ENCODE measurements around the gene ACSL4. TPM values are rescaled to one million over a fixed set of nuclear protein-coding genes. Genes with fewer than 3 reads are reported as not detected.

Gene ACSL4
- polyA plus RNA-seq, 1 of the 3 experiments (the other 2 are of a cell fraction), result 18.1 TPM

DNA sequence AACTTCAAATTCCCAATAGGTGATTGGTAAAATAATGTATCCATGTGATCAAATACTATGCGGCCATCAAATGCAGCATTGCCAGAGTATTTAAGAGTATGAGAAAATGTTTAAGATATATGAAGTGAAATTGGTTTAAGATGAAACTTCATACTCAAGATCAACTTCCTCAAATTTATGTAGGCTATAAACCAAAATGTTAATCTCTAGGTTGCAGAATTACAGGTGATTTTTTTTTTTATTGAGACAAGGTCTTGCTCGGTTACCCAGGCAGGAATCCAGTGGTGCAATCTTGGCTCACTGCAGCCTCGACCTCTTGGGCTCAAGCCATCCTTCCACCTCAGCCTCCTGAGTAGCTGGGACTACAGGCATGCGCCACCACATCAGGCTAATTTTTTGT lies 25.3 kb downstream of the ACSL4 start:
- no peak overlapping the region for H2AFZ ChIP-seq (ENCODE audit: low read depth)
- TF ChIP-seq EP300 (IDR thresholded peaks at IDR 0.05; ENCODE audit: borderline replicate concordance in 1 of 2, low read depth in 1 of 2, low read length in 1 of 2), result no peak
- TF ChIP-seq, protein P1, sequence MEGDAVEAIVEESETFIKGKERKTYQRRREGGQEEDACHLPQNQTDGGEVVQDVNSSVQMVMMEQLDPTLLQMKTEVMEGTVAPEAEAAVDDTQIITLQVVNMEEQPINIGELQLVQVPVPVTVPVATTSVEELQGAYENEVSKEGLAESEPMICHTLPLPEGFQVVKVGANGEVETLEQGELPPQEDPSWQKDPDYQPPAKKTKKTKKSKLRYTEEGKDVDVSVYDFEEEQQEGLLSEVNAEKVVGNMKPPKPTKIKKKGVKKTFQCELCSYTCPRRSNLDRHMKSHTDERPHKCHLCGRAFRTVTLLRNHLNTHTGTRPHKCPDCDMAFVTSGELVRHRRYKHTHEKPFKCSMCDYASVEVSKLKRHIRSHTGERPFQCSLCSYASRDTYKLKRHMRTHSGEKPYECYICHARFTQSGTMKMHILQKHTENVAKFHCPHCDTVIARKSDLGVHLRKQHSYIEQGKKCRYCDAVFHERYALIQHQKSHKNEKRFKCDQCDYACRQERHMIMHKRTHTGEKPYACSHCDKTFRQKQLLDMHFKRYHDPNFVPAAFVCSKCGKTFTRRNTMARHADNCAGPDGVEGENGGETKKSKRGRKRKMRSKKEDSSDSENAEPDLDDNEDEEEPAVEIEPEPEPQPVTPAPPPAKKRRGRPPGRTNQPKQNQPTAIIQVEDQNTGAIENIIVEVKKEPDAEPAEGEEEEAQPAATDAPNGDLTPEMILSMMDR (IDR thresholded peaks at IDR 0.05), result no peak

DNA sequence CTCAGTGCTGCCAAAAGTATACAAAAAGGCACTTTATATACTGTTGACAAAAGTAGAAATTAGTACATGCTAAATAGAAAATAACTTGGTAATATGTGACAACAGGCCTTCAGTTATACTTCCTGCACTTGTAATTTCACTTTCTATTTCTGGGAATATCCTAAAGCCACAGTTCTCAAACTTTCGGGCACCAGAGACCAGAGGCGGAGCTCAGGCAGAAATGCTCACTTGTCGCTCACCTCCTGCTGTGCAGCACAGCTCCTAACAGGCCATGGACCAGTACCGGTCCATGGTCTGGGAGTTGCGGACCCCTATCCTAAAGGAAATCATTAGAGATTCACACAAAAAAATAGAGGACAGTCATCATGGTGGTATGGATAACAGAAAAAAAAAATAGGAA lies 25.7 kb downstream of the ACSL4 start:
- H3K27me3 ChIP-seq (ENCODE audit: insufficient read depth), result peaks cover 4% of the 10 kb centered on the region; the same call in 1 of the 2 replicates
- TF ChIP-seq POLR2AphosphoS5 (IDR thresholded peaks at IDR 0.05; ENCODE audit: low read depth, low read length) (no peak), RAD21 (IDR thresholded peaks at IDR 0.05; ENCODE audit: low read length) (no peak), EZH2phosphoT487 (IDR thresholded peaks at IDR 0.05; ENCODE audit: borderline replicate concordance, low read depth) (no peak), FOSL2 (IDR thresholded peaks at IDR 0.05; ENCODE audit: borderline replicate concordance, low read depth) (no peak), SMC3 (IDR thresholded peaks at IDR 0.05; ENCODE audit: low read depth, low read length) (no peak), JUND (IDR thresholded peaks at IDR 0.05) (no peak), NFIC (IDR thresholded peaks at IDR 0.05; ENCODE audit: borderline replicate concordance) (no peak)
- TF ChIP-seq, protein P2, sequence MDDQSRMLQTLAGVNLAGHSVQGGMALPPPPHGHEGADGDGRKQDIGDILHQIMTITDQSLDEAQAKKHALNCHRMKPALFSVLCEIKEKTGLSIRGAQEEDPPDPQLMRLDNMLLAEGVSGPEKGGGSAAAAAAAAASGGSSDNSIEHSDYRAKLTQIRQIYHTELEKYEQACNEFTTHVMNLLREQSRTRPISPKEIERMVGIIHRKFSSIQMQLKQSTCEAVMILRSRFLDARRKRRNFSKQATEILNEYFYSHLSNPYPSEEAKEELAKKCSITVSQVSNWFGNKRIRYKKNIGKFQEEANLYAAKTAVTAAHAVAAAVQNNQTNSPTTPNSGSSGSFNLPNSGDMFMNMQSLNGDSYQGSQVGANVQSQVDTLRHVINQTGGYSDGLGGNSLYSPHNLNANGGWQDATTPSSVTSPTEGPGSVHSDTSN (IDR thresholded peaks at IDR 0.05), result no peak
- TF ChIP-seq, protein P3, sequence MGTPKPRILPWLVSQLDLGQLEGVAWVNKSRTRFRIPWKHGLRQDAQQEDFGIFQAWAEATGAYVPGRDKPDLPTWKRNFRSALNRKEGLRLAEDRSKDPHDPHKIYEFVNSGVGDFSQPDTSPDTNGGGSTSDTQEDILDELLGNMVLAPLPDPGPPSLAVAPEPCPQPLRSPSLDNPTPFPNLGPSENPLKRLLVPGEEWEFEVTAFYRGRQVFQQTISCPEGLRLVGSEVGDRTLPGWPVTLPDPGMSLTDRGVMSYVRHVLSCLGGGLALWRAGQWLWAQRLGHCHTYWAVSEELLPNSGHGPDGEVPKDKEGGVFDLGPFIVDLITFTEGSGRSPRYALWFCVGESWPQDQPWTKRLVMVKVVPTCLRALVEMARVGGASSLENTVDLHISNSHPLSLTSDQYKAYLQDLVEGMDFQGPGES (IDR thresholded peaks at IDR 0.05; ENCODE audit: low read depth, low read length), result no peak
- TF ChIP-seq, protein P4, sequence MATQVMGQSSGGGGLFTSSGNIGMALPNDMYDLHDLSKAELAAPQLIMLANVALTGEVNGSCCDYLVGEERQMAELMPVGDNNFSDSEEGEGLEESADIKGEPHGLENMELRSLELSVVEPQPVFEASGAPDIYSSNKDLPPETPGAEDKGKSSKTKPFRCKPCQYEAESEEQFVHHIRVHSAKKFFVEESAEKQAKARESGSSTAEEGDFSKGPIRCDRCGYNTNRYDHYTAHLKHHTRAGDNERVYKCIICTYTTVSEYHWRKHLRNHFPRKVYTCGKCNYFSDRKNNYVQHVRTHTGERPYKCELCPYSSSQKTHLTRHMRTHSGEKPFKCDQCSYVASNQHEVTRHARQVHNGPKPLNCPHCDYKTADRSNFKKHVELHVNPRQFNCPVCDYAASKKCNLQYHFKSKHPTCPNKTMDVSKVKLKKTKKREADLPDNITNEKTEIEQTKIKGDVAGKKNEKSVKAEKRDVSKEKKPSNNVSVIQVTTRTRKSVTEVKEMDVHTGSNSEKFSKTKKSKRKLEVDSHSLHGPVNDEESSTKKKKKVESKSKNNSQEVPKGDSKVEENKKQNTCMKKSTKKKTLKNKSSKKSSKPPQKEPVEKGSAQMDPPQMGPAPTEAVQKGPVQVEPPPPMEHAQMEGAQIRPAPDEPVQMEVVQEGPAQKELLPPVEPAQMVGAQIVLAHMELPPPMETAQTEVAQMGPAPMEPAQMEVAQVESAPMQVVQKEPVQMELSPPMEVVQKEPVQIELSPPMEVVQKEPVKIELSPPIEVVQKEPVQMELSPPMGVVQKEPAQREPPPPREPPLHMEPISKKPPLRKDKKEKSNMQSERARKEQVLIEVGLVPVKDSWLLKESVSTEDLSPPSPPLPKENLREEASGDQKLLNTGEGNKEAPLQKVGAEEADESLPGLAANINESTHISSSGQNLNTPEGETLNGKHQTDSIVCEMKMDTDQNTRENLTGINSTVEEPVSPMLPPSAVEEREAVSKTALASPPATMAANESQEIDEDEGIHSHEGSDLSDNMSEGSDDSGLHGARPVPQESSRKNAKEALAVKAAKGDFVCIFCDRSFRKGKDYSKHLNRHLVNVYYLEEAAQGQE (IDR thresholded peaks at IDR 0.05; ENCODE audit: low read depth, low read length), result no peak
- TF ChIP-seq, protein P5, sequence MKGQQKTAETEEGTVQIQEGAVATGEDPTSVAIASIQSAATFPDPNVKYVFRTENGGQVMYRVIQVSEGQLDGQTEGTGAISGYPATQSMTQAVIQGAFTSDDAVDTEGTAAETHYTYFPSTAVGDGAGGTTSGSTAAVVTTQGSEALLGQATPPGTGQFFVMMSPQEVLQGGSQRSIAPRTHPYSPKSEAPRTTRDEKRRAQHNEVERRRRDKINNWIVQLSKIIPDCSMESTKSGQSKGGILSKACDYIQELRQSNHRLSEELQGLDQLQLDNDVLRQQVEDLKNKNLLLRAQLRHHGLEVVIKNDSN (IDR thresholded peaks at IDR 0.05; ENCODE audit: borderline replicate concordance, low read depth), result no peak
- TF ChIP-seq, protein P6, sequence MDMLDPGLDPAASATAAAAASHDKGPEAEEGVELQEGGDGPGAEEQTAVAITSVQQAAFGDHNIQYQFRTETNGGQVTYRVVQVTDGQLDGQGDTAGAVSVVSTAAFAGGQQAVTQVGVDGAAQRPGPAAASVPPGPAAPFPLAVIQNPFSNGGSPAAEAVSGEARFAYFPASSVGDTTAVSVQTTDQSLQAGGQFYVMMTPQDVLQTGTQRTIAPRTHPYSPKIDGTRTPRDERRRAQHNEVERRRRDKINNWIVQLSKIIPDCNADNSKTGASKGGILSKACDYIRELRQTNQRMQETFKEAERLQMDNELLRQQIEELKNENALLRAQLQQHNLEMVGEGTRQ (IDR thresholded peaks at IDR 0.05; ENCODE audit: borderline replicate concordance, low read depth, low read length), result no peak
- H3K9me3 ChIP-seq, result no peaks in the 10 kb centered on the region
- H2AFZ ChIP-seq (ENCODE audit: low read depth), result no peak overlapping the region
- H3K79me2 ChIP-seq (ENCODE audit: insufficient read depth), result peaks cover 97% of the 10 kb centered on the region
- no peak overlapping the region for H3K4me2 ChIP-seq
- H3F3A ChIP-seq (replicated peaks; ENCODE audit: insufficient read depth), result no peaks in the 10 kb centered on the region
- H3K4me3 ChIP-seq (ENCODE audit: low read depth in 2 of 2, low read length in 1 of 2), result no peak overlapping the region
- WGBS (ENCODE audit: low lambda C conversion rate), result 53% methylated on average over 5 of the region's 5 CpGs
- no peak for DNase-seq
- H3K4me1 ChIP-seq (ENCODE audit: control insufficient read depth in 1 of 2, insufficient read depth in 2 of 2, low read depth in 1 of 2, low read length in 1 of 2), result 0 out of 4 replicates have a peak, but pooled peaks cover 0 to 8% of the 10 kb centered on the region in 2 experiments
- POLR2A ChIA-PET, result no interaction called here
- H4K20me1 ChIP-seq (ENCODE audit: insufficient read depth), result peaks cover 8% of the 10 kb centered on the region; the same call in 1 of the 2 replicates
- CTCF ChIA-PET, result interaction anchor here (0.6 kb wide), 1 partner anchor 33 kb away, joined by 3 read pairs; no protein-coding TSS in a partner anchor
- H3K36me3 ChIP-seq (replicated peaks in 1 of 2; ENCODE audit: control insufficient read depth in 1 of 2, insufficient read depth in 2 of 2, low read length in 1 of 2), result peaks cover 0 to 4% of the 10 kb centered on the region in 2 experiments
- H3K9me2 ChIP-seq, result no peaks in the 10 kb centered on the region
- no peak overlapping the region for H3K9ac ChIP-seq
- no peak overlapping the region for H3K27ac ChIP-seq (ENCODE audit: low read depth in 2 of 2, low read length in 1 of 2)

More for the DNA sequence above, 25.3 kb downstream of the ACSL4 start:
- H3K27ac ChIP-seq (ENCODE audit: low read depth in 2 of 2, low read length in 1 of 2), result no peak overlapping the region
- no peaks in the 10 kb centered on the region for H3K9me3 ChIP-seq
- no peak for DNase-seq
- peaks cover 4% of the 10 kb centered on the region; the same call in 1 of the 2 replicates for H3K27me3 ChIP-seq (ENCODE audit: insufficient read depth)
- WGBS (ENCODE audit: low lambda C conversion rate), result 54% methylated on average over 4 of the region's 4 CpGs
- peaks cover 0 to 4% of the 10 kb centered on the region in 2 experiments for H3K36me3 ChIP-seq (replicated peaks in 1 of 2; ENCODE audit: control insufficient read depth in 1 of 2, insufficient read depth in 2 of 2, low read length in 1 of 2)
- H3K4me2 ChIP-seq, result no peak overlapping the region
- no peak overlapping the region for H3K4me3 ChIP-seq (ENCODE audit: low read depth in 2 of 2, low read length in 1 of 2)
- no peaks in the 10 kb centered on the region for H3F3A ChIP-seq (replicated peaks; ENCODE audit: insufficient read depth)
- peaks cover 8% of the 10 kb centered on the region; the same call in 1 of the 2 replicates for H4K20me1 ChIP-seq (ENCODE audit: insufficient read depth)
- ChIA-PET POLR2A (no interaction called here), CTCF (interaction anchor here (1.5 to 1.8 kb wide), 2 partner anchors 12 to 149 kb away, joined by 3 to 8 read pairs; no protein-coding TSS in a partner anchor)
- H3K79me2 ChIP-seq (ENCODE audit: insufficient read depth), result peaks cover 97% of the 10 kb centered on the region
- H3K9me2 ChIP-seq, result no peaks in the 10 kb centered on the region
- H3K9ac ChIP-seq, result no peak overlapping the region
- H3K4me1 ChIP-seq (ENCODE audit: control insufficient read depth in 1 of 2, insufficient read depth in 2 of 2, low read depth in 1 of 2, low read length in 1 of 2), result 0 out of 4 replicates have a peak, but pooled peaks cover 0 to 8% of the 10 kb centered on the region in 2 experiments

Measured in SK-N-SH (cell line).